ELR (cell line): Measurements from ENCODE around the gene YPEL2.
A peak's percentile ranks its signal among the peaks of the same experiment; 100 is the strongest.

ENCODE experiments used
- DNase-seq: peaks from one replicate; pipeline ENCODE4 v3.0.0-alpha.2; 2015; ENCODE audit warnings: low read depth

Gene YPEL2

DNA sequence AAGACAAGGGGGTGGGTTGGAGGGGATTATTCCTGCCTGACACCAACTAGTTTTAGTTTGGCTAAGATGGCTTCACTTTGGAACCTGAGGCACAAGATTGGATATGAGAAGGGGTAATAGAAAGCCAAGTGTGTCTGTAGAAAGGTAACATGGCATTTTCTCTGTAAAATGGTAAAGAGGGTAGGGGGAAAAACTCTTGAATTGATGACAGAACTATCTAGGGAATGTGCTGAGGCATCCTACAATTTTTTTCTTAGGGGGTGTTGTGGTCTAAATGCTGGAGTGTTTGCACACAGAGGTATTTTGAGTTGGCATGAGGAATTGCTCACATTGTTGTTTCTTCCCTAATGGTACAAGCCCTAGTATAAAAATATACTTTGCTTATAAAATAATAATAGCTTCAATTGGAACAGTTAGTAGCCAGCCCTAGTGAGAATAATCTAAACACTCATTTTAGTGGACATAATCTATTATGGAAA, 25.8 kb downstream of the YPEL2 start:
- peak; percentile 31 for DNase-seq

DNA sequence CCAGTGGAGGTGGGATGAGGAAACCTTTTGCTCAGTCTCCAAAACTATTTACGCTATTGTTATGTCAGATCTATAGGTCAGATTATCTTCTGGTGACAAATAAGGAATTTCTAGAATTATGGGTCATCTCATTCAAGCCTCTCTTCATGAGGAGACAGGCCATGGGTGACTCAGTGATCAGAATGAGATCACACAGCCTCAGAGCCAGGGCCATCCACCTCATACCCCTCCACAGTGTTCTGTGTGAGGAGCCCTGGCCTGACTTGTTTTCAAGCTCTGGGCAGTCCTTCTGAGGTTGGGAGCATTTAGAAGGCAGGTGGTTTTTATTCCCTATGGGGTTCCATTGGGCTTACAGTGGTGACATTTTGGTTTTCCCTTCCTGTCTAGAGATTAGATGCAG, 26.5 kb downstream of the YPEL2 start:
- DNase-seq = peak; percentile 95

DNA sequence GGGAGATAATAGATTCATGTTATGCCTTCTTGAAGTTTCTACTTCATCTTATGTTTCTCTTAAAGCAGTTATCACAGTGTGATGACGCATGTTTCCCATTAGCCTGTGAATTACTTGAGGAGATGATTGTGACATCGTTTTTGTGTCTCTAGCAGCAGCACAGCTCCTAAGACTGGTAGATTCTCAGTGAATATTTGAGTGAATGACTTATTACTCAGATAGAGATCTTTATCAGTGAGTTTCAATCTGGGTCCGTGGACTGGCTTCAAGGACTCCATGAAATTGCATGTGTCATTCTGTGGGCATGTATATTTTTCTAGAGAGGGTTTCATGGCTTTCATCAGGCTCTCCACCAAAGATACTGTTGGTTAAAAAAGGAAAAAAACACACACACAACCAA, 29.9 kb downstream of the YPEL2 start:
- peak; percentile 98 for DNase-seq

DNA sequence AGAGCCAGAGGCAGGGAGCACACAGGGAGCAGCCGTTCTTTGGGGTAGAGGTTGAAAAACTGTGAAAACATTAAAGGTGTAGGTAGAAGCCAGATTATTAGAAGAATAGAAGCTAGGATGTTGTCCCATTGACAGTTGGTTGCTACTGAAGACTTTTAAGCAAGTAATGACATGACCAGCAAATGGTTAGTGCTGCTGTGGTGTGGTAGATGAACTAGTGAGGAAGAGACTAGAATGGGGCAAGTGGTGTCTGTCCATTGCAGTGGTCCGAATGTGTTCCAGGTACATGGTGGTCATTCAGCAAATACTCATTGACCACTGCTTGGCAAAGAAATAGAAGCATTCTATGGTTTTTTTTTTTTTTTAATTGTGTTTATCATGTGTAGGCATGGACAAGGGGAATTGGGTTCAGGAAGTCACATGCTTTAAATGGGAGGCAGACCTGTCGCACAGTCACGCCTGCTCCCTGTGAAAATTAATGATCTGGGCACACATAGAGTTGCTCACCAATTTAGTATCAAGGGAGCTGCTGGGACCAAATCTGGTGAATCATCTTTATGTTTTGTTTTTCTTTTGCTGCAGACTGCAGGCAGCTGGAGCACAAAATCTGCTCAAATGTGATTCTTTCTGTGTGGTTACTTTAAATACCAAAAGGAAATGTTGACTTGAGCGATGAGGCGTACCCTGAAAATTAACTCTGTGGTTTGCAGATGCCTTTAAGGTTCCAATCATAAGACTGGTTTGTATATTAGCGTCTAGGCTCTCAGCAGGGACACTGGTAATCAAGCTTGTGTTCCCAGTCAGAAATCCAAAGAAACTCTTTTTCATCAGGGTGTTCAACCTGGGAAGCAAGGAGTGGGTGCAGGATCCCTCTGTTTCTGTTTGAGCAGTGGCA, 30.7 kb downstream of the YPEL2 start:
- peak; percentile 86 for DNase-seq

DNA sequence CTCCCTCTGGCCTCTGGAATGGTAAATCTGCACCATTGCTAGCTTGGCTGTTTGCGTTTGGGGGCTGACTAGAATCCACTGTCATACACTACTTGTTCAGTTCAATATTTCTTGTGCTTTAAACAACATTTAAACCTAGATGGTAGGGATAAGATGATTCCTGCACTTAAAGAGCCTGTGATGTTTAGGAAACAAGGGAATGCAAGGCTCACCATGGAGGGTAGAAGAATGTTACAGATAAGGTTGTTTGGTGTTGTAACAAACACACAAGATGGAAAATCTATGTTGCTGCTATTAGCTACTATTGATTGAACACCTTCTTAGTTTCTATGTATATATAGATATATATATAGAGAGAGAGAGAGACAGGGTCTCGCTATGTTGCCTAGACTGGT, 31.4 kb downstream of the YPEL2 start:
- DNase-seq = no peak

DNA sequence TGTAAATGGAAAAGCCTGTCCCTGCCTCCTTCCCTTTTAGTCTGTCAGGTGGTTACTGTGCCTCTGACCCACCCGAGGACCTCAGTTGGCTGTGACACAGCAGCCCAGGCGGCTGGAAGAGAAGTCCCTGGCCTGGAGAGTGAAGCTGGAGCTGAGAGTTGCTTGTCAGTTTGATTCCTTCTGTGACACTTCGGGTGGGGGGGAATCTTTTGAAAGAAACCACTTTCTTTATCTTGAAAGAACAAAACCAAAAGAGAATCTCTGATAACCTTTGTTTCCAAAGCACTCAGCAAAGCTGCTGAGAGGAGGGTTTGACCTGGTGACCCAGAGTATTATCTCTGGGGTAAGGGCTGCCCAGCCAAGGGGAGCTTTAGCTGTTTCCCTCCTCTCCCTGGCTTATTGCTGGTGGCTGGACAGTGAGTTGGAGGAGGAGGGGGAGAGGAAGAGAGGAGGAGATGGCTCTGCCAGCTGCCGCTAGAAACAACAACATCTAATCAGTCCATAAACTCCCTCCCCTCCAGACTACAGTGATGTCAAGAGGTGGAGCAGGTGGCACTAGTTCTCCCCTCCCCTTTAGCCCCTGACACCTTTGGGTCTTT, 34.0 kb downstream of the YPEL2 start:
- DNase-seq = no peak

DNA sequence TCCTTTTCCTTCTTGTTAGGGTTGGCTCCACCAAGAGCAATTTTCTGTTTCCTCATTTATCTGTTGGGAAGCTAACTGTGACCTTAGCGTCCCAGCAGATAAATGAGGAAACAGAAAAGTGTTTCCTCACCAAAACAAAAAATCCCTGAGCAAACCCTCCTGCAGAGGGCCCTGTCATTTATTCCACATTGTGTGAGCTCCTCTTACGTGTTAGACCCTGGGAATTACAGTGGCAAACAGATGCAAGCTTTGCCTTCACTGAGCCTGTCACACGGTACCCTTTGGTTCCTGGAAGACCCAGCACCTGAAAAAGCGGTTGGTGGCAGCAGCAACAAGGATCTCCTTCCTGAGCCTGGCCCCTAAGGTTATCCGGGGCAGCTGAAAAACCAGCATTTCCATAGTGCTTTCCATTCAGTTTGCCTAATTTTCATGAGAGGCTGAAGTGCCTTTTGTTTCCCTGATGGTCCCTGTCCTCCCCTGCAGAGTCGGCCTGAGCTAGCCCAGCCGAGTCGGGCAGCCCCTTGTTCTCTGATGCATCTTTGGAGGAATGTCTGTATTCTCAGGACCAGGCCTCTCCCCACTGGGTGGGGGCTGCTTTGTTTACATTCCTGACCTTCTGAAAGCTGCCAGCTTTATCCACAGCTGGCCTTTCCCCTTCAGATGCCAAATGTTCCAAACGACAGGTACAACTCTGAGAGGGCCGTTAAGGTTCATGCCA, 34.7 kb downstream of the YPEL2 start:
- no peak for DNase-seq

DNA sequence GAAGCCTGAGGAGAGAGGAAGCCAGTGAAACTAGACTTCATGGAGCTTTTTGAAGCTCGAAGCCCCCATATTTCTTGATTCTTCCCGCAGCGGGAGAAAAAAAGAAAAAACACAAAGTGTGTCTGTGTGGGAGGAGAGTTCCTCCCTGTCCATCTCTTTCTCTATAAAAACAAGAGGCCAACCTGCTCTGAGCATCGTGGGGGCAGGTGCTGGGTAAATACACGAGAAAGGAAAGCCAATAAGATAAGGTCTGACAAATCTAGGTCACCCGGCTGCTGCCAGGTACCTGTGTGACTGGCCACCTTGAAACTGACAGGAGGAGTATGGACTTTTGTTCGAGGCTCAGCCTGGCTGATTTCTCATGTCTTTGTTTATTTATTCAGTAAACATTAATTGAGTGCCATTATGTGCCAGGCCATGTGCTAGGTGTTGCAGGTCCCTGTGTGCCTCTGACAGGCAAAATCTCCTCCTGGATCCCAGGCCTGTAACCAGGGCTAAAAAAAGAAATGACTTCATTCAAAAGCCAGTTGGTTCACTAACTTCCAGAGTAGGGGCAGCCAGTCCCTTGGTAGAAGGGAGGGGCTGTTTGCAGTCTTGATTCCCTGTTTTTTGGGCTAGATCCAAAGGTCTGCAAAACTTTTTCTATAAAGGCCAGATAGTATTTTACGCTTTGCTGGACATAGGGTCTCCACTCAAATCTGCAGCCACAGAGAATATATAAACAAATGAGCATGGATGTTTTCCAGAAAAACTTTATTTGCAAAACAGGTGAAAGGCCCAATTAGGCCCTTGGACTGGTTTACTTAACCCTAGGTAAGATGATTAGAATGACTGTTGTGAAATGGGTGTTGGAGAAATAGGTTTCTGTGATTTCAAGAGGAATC, 35.6 kb downstream of the YPEL2 start:
- no peak for DNase-seq

DNA sequence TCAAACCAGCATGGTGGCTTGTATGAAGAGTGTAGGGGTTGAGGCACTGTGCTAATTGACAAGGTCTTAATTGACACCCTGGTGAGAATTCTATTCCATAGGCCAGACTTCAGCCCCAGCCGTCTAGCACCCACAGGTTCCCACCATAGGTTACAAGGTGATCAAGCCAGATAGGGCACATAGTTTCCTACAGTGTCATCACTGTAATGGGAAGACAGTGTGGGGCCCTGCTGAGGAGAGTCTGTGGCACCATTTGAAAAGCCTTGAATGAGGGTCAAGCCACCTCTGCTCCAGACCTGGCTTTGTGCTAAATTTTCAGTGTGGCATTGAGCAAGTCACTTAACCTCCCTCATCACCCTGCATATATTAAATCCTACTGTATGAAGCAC, 36.2 kb downstream of the YPEL2 start:
- peak; percentile 21 for DNase-seq

DNA sequence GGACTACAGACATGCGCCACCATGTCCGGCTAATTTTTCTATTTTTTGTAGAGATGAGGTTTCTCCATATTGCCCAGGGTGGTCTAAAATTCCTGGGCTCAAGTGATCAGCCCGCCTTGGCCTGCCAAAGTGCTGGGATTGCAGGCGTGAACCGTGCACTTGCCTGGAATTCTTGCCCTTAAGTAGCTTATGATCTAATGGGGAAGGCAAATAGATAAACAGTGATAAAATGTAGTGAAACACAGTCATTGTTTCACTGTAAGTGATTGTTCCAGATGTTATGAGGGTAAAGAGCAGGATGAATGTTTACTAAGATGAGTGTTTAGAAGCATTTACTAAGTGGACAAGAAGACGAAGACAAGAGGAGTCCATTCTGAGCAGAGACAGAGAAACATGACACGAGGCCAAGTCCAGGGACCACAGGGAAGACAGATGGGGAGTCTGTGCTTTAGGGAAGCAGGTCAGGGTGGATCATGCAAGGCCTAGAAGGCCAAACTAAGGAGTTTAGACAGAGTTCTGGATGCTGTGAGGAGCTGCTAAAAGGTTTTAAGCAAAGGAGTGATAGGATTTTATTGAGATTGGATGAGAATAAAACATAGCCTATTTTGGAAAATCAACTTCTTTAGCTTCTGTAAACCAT, 36.9 kb downstream of the YPEL2 start:
- no peak for DNase-seq

DNA sequence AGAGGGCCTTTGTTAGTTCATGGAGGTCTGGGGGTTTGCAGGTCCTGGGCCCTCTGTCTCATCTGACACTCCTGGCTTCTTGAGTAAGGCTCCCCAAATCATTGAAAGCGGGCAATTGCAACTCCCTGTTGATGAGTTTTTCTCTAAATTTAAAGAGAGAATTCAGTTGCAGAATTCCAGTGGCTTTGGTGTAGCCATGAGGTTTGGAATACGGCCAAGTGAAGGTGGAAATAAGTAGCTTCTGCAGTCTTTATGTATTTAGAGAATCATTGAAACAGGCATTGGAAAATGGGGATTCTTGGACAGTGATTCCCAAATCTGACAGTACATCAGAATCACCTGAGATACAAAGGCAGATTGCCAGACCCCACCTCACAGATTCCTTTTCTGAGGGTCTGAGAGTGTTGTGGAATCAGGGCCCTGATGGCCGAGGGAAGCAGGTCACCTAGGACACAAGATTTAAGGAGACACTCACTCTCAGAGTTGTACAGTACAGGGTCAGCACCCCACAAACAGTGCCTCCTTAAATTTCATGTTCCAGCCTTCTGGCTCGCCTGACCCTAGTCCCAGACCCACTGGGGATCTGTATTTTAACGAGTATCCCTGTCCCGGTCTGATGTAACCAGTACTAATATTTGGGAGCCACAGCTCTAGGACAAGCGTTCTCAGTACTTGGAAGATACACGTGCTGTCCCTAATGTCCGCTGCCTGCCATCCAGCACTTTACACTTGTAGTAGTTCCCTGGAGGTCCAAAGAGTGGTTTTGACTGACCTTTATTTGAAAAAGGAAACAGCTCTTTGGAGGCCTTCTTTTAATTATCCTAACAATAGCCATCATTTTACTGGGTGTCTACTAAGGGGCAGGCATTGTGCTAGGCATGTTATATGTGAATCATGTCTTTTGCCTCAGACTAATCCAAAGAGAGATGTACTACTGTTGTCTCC, 37.8 kb downstream of the YPEL2 start:
- DNase-seq = no peak

DNA sequence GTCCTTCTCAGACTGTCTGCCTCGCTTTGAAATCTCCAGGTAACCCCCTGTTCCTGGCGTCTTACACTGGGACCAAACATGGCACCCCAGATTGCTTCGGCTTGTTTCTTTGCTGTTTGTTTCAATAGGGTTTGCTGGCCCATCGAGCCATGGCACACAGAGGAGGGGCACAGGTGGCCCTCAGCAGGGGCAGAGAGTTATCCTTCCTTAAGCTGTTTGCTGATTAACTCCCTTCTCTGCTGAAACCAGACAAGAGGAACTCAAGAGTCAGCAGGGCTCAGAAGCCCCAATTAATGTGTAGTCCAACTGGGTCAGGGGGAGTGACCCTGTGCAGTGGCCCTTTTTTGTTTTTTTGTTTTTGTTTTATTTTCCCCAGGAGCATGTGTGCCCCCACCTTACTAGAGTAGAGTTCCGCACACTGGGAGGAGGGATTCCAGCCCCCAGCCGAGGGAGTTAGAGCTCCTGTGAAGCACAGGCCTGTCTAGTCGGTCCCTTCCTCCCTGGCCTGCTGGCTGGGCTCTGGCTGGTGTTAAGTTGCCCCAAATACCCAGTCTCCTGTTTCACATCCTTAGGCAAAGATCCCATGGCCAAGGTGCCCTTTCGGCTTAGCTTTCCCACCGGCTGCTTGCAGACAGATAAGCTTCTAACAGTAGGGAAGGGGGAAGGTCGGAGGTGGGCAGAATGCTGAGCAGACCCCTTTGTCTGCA, 39.3 kb downstream of the YPEL2 start:
- DNase-seq = no peak

DNA sequence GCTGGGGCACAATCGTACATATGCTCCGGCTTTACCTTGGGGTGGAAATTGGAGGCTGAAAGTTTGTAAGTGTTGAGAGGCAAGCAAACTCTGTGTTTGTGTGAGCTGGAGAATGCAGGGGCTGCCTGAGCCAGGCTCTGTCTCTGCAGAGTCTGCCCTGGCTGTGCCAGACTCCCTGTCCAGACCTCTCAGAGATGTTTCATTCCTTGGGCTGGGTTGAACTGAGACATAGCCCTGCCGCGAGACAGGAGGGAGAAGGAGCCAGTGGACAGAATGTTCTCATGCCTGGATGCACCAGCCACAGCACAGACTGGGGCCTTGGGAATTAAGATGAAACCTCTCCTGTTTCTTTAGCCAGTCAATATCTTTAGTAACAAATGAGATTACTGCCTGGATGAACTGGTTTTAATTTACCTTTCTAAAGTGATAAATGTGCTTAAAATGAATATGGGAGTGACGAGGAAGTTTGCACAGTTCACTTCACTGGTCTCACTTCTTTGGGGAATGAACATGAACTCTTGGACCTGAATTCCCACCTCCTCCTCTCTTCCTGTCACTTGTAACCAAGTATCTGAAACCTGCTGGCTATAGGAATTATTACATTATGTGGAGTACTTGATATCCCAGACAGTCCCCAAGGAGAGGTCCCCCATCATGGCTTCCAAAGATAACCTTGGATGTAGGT, 40.1 kb downstream of the YPEL2 start:
- no peak for DNase-seq

DNA sequence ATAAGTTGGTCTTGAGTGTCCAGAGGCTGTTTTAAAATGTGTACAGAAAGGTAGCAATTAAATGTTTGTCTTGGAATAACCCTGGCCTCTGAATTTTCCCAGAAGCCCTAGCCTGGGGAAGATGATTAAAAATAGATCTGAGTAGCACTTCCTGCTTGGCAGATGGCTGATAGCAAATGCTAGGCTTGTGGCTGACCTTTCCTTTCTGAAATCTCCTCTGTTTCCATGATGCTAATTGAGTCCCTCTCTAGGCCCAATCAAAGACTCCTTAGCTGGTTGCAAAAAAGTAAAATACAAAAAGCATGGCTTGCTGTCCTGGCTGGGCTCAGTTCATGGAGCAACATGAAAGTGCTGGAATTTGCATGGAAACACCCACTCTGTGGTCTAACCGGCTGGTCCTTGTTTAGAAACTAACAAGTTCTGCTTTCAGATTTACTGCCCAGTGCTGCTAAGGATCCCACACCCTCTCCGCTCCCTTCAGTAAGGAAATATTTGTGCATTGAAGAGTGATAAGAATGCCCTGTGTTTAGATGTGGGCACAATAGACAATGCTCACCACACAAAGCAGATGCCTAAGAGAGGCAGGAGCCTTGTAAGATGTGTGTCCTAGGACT, 40.8 kb downstream of the YPEL2 start:
- peak; percentile 29 for DNase-seq

DNA sequence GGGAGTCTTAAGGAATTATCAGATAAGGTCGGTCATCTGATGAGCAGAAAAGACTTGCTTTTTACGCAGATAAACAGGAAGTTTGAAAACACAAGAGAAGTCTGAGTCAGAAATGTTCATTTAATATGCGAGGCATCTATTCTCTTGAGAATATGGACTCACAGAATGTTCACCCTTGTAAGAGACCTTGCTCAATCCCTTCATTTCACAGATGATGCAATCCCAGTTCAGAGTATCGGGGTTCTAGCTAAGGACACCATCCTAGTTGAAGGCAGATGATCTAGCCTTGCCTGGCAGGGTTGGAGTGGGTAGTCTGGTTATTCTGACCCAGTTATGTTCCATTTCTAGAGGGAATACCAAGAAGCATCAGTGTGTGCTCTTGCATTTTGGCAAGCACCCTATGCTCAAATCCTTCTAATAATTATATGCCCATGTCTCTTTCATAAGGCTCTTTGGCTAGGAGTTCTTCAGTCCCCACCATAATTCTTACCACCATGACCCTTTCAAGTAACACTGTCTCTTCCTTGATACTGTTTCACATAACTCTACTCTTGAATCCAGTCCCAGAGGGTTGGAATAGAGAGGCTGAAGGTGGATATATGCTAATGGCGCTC, 42.5 kb downstream of the YPEL2 start:
- peak; percentile 74 for DNase-seq

DNA sequence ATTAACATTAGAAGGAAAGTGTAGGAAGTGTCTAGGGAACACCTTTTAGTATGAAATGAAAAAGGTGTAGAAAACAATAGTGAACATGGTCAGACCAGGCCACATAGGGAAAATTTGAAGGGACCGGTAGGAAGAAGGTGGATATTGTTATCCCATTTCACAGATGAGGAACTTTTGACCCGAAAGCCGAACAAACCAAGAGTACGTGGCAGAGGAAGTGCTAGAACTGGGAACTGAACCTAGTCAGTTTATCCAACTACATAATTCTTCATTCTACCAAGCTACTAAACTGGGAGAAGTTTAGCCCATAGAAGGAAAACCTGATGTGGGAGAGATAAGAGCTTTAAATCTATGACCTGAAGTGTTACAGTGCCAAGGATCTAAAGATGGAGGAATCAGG, 43.2 kb downstream of the YPEL2 start:
- DNase-seq = no peak

DNA sequence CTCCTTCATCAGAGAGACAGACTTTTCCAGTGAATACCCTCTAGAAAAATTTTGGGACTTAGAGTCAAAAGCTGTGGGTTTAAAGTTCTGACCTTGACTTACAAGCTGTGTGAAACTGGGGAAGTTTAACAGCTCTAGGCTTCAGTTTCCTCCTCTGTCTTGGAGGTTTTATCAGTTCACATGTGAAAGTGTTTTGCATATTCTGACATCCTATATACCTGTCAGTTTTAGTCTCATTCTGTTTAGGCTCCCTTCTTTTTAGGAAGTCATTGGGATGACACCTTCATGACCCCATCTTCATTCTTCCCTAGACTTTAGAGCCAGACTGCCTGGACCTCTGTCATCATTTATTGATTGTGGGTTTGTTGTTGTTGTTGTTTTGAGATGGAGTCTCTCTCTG, 44.4 kb downstream of the YPEL2 start:
- no peak for DNase-seq

DNA sequence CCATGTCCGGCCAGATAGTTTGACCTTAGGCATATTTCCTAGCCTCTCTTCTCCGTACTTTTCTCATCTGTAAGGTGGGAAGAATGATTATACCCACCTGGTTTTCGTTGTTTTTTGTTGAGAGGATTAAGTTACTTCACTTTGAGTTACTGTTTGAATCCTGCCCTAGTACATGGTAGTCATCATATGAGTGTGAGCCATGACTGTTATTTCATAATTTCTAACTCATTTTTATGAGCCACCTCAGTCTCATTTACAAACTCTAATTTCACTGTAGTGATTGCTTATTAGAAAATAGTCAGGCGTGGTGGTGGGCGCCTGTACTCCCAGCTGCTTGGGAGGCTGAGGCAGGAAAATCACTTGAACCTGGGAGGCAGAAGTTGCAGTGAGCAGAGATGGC, 45.1 kb downstream of the YPEL2 start:
- no peak for DNase-seq
